Mesendoderm (in vitro differentiated cells): ENCODE results near the gene GRPEL2. TPM values are rescaled to one million over a fixed set of nuclear protein-coding genes. Genes with fewer than 3 reads are reported as not detected.

Experiments
- DNase-seq: peaks from one replicate; pipeline ENCODE4 v3.0.0; 2013
- H2AK5ac ChIP-seq: 2 replicates; pipeline ENCODE4 v1.6.1; 2013; ENCODE audit warnings: low read length, inconsistent platforms
- H2BK120ac ChIP-seq: 2 replicates; pipeline ENCODE4 v1.6.1; 2013; ENCODE audit warnings: low read depth, mild to moderate bottlenecking, low read length, moderate library complexity, mixed read lengths
- H2BK15ac ChIP-seq: replicated peaks from 2 replicates; pipeline ENCODE4 v1.6.1; 2013; ENCODE audit warnings: low read depth, mild to moderate bottlenecking, moderate library complexity
- H2BK5ac ChIP-seq: 2 replicates; pipeline ENCODE4 v1.6.1; 2013; ENCODE audit warnings: low read length, inconsistent platforms
- H3K18ac ChIP-seq: 2 replicates; pipeline ENCODE4 v1.6.1; 2013; ENCODE audit warnings: mild to moderate bottlenecking, low read length, mixed read lengths
- H3K23ac ChIP-seq: one replicate; pipeline ENCODE4 v1.6.1; 2013; ENCODE audit warnings: low read length
- H3K27ac ChIP-seq: 2 replicates; pipeline ENCODE4 v1.5.1; 2013; ENCODE audit warnings: low read depth, mild to moderate bottlenecking, inconsistent platforms, low read length, moderate library complexity
- H3K27me3 ChIP-seq: 2 replicates; pipeline ENCODE4 v1.6.1; 2013; ENCODE audit warnings: low read length, control low read depth, mild to moderate bottlenecking, inconsistent platforms; ENCODE audit not compliant: insufficient read depth, poor library complexity
- H3K36me3 ChIP-seq: 2 replicates; pipeline ENCODE4 v1.6.1; 2013; ENCODE audit warnings: low read length, inconsistent platforms; ENCODE audit not compliant: control insufficient read depth, insufficient read depth
- H3K4ac ChIP-seq: one replicate; pipeline ENCODE4 v1.6.1; 2013; ENCODE audit warnings: low read depth, mild to moderate bottlenecking, low read length, moderate library complexity
- H3K4me1 ChIP-seq: 2 replicates; pipeline ENCODE4 v1.6.1; 2013; ENCODE audit warnings: low read depth, low read length, inconsistent platforms; ENCODE audit not compliant: control insufficient read depth
- H3K4me2 ChIP-seq: 2 replicates; pipeline ENCODE4 v1.6.1; 2013; ENCODE audit warnings: low read length
- H3K4me3 ChIP-seq: 2 replicates; pipeline ENCODE4 v1.5.1; 2013; ENCODE audit warnings: mild to moderate bottlenecking, low read length
- H3K56ac ChIP-seq: one replicate; pipeline ENCODE4 v1.6.1; 2013; ENCODE audit warnings: low read length
- H3K79me1 ChIP-seq: 2 replicates; pipeline ENCODE4 v1.6.1; 2013; ENCODE audit warnings: low read length, inconsistent platforms
- H3K79me2 ChIP-seq: 2 replicates; pipeline ENCODE4 v1.6.1; 2013; ENCODE audit warnings: mild to moderate bottlenecking, low read length; ENCODE audit not compliant: control insufficient read depth, insufficient read depth
- H3K9ac ChIP-seq: 2 replicates; pipeline ENCODE4 v1.6.1; 2013; ENCODE audit warnings: low read length, inconsistent platforms
- H4K5ac ChIP-seq: one replicate; pipeline ENCODE4 v1.6.1; 2013; ENCODE audit warnings: low read length
- H4K8ac ChIP-seq: one replicate; pipeline ENCODE4 v1.6.1; 2013; ENCODE audit warnings: low read depth, mild to moderate bottlenecking, control low read depth, low read length, moderate library complexity
- WGBS: extraction: QIAGEN DNeasy Blood & Tissue Kit; methylation state at CpG from one replicate; pipeline ENCODE4 v1.1.7; 2013; ENCODE audit warnings: low lambda C conversion rate, missing lambda C conversion rate; ENCODE audit not compliant: insufficient coverage; ENCODE audit errors: extremely low coverage; 5-methylcytosine and 5-hydroxymethylcytosine counted together
- polyA plus RNA-seq, 2 experiments: library from polyadenylated mRNA; stranded (reverse); fragments of 200-250 nt; gene quantifications; one replicate each; pipeline ENCODE4 v1.2.3, GENCODE V29; 2013

GRPEL2 gene, protein sequence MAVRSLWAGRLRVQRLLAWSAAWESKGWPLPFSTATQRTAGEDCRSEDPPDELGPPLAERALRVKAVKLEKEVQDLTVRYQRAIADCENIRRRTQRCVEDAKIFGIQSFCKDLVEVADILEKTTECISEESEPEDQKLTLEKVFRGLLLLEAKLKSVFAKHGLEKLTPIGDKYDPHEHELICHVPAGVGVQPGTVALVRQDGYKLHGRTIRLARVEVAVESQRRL
- 23.5 TPM for polyA plus RNA-seq (2013, experiment 1 of 2)
- 22.5 TPM for polyA plus RNA-seq (2013, experiment 2 of 2)

DNA sequence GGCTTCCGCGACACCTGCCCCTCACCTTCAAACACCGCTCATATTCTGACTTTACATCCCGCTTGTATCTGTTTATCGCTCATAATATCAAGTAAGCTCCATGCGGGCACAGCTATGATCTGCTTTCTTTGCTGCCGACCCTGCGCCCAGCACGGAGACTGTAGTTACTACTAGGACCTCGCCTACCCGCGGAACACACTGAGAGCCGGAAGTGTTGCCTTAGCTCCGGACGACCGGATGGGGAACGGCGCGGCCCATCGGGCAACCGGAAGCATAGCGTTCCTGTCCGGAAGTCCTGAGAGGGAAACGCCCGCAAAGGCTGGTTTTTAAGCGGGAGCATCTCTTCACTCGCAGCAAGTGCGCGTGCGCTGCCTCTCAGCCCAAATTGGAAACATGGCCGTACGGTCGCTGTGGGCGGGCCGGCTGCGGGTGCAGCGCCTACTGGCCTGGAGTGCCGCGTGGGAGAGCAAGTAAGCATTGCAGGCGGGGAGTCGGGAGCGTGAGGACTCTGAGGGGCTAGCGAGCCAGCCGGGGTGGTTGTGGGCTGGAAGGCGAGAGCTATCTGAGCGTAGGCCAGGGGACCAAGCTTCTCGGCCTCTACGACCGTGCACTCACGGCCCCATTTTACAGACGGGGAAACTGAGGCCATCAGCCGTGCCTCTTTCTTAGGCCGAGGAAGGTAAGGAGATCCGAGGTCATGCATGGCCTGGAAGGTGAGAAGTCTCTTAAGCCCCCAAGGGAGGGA, at the start of gene GRPEL2:
GRPEL2 (plus strand) TSS at position 353 of the 745 bp plus-strand sequence; CDS start at position 394, 41 bp downstream.
- peak within 1 kb of the TSS; percentile 48 for H3K4ac ChIP-seq
- H2BK15ac ChIP-seq = no peak within 1 kb of the TSS
- H3K4me2 ChIP-seq = peak within 1 kb of the TSS; percentile 91
- H4K8ac ChIP-seq = peak within 1 kb of the TSS; percentile 67
- H3K27me3 ChIP-seq = no peaks in the 10 kb centered on the region
- peak within 1 kb of the TSS; percentile 75 for H3K23ac ChIP-seq
- H3K18ac ChIP-seq = peak within 1 kb of the TSS; percentile 62
- peak within 1 kb of the TSS; percentile 99 for H2AK5ac ChIP-seq
- peaks cover 15% of the 10 kb centered on the region for H3K79me1 ChIP-seq
- peaks cover 18% of the 10 kb centered on the region for H3K79me2 ChIP-seq
- H3K9ac ChIP-seq = peak within 1 kb of the TSS; percentile 97
- peak within 1 kb of the TSS; percentile 80 for H3K4me3 ChIP-seq
- H3K36me3 ChIP-seq = peaks cover 3% of the 10 kb centered on the region
- peak within 1 kb of the TSS; percentile 90 for H4K5ac ChIP-seq
- H3K4me1 ChIP-seq = peaks cover 1% of the 10 kb centered on the region
- H2BK5ac ChIP-seq = peak within 1 kb of the TSS; percentile 36
- no peak within 1 kb of the TSS for H2BK120ac ChIP-seq
- WGBS = no CpG with 5 or more reads among the region's 54 CpGs
- H3K27ac ChIP-seq = no peak within 1 kb of the TSS
- DNase-seq = peak; percentile 99
- H3K56ac ChIP-seq = peak within 1 kb of the TSS; percentile 95

DNA sequence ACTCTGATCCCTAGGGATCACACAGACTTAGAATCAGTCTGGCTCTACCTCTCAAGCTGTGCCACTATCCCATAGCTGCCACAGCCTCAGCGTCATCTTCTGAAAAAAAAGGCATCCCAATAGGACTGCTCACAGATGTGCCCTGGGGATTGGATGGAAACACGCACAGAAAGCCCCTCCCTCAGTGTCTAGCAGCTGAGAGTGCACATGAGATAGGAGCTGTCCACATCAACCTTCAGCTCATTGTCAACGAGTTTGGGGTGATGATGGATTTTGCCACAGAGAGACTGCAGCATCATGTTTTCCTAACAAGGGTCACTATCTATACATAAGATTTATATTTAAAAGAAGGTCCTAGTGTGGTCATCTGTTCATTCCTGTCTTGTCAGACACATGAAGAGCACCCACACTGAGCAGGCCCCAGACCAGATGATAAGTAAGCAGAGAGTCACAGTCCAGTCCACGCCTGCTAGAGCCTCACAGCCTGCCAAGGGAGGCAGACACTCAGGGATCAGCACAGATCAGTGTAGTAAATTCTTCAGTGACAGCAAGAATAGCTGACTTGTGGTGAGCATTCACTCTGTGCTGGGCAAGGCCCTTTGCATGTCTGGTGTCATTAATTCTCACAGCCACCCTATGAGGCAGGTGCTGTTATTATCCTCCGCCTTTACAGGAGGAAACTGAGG, 47.8 kb upstream of the GRPEL2 start:
- no peak for DNase-seq
- Histone ChIP-seq H3K4me3 (no peak overlapping the region), H3K23ac (no peak overlapping the region), H2AK5ac (no peak overlapping the region), H3K79me1 (no peaks in the 10 kb centered on the region), H2BK120ac (no peak overlapping the region), H3K9ac (no peak overlapping the region), H3K18ac (no peak overlapping the region), H3K4me2 (no peak overlapping the region), H3K27me3 (no peaks in the 10 kb centered on the region), H3K36me3 (no peaks in the 10 kb centered on the region), H3K4me1 (no peaks in the 10 kb centered on the region), H3K56ac (no peak overlapping the region), H2BK5ac (no peak overlapping the region), H4K8ac (no peak overlapping the region), H3K27ac (no peak overlapping the region), H3K4ac (no peak overlapping the region), H4K5ac (no peak overlapping the region), H3K79me2 (no peaks in the 10 kb centered on the region), H2BK15ac (no peak overlapping the region)
- no CpG with 5 or more reads among the region's 5 CpGs for WGBS

DNA sequence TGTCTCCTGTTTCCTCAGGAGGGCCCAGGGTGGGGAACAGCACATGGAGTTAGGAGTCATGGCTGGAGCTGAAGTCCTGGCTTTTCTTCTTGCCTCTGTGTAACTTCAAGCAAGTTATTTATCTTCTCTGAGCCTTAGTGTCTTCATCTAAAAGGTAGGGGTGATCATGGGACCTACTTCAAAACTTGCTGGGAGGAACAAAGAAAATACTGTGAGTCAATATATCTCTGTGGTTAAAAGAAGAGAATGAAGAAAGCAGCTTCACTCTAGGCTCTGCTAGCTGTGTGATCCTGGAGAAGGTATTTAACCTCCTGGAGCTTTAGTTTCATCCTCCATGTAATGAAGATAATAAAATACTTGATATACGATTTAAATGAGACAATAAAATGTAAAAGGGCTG, 47.1 kb upstream of the GRPEL2 start:
- Histone ChIP-seq H3K27ac (no peak overlapping the region), H3K79me1 (no peaks in the 10 kb centered on the region), H3K36me3 (no peaks in the 10 kb centered on the region), H2AK5ac (no peak overlapping the region), H2BK120ac (no peak overlapping the region), H3K18ac (no peak overlapping the region), H4K5ac (no peak overlapping the region), H3K4me3 (no peak overlapping the region), H3K4ac (no peak overlapping the region), H3K4me2 (no peak overlapping the region), H3K23ac (no peak overlapping the region), H3K79me2 (no peaks in the 10 kb centered on the region), H3K4me1 (no peaks in the 10 kb centered on the region), H2BK15ac (no peak overlapping the region), H3K56ac (no peak overlapping the region), H4K8ac (no peak overlapping the region), H3K9ac (no peak overlapping the region), H2BK5ac (no peak overlapping the region), H3K27me3 (no peaks in the 10 kb centered on the region)
- no peak for DNase-seq
- no CpG with 5 or more reads among the region's 1 CpG for whole genome bisulfite sequencing

DNA sequence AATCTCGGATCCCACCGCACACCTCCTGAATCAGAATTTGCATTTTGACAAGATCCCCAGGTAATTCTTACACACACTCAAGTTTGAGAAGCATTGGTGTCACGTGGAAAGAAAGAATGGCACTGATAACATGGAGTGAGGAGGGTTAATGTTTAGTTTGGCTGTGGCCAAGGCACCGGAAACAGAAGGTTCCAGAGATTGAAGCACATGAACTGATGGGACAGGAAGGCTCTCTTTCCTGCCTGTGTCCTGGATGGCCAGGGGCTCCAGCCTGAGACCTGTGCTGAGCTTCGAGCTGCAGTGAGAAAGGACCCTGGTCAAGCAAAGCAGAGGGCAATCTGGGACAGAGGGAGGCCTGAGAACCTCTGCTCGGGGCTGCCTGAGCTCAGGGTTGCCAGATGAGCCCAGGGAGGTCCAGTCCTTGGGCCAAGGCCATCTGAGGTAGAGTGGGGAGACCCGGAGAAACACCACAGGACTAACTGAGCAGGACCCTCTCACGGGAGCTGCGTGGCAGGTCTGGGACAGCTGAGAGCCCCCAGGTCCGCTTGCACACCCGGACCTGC, 46.4 kb upstream of the GRPEL2 start:
- WGBS = no CpG with 5 or more reads among the region's 11 CpGs
- H2BK5ac ChIP-seq = no peak overlapping the region
- H3K36me3 ChIP-seq = no peaks in the 10 kb centered on the region
- H3K79me2 ChIP-seq = no peaks in the 10 kb centered on the region
- no peaks in the 10 kb centered on the region for H3K27me3 ChIP-seq
- no peak overlapping the region for H2BK15ac ChIP-seq
- H3K4ac ChIP-seq = no peak overlapping the region
- DNase-seq = no peak
- no peak overlapping the region for H3K4me3 ChIP-seq
- H2AK5ac ChIP-seq = no peak overlapping the region
- no peaks in the 10 kb centered on the region for H3K4me1 ChIP-seq
- no peak overlapping the region for H3K18ac ChIP-seq
- no peak overlapping the region for H4K5ac ChIP-seq
- H3K56ac ChIP-seq = no peak overlapping the region
- H3K9ac ChIP-seq = no peak overlapping the region
- H3K23ac ChIP-seq = no peak overlapping the region
- H4K8ac ChIP-seq = no peak overlapping the region
- no peak overlapping the region for H3K27ac ChIP-seq
- H2BK120ac ChIP-seq = no peak overlapping the region
- no peak overlapping the region for H3K4me2 ChIP-seq
- H3K79me1 ChIP-seq = no peaks in the 10 kb centered on the region

DNA sequence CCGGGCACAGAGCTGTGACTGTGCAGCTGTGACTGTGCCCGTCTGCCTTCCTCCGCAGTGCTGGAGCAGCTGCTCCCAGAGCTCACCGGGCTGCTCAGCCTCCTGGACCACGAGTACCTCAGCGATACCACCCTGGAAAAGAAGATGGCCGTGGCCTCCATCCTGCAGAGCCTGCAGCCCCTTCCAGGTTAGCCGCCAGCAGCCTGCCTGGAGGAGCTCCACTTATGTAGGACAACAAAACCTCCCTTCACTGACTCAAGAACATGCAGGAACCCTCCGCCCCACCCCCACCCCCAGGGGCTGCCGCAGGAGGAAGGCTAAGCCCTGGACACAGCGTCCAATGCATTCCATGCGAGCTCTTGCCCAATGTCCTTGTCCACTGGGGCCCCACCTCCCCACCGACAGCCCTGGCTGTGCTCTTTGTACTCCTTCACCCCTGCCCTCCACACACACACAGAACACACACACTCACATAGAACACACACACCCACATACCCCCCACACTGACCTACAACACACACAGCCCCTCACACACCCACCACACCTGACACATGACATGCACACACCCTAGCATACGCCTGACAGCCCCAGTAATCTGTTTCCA, 45.7 kb upstream of the GRPEL2 start:
- Histone ChIP-seq H3K27me3 (no peaks in the 10 kb centered on the region), H3K4me3 (no peak overlapping the region), H3K9ac (no peak overlapping the region), H3K4ac (no peak overlapping the region), H3K23ac (no peak overlapping the region), H3K36me3 (no peaks in the 10 kb centered on the region), H2BK15ac (no peak overlapping the region), H2AK5ac (no peak overlapping the region), H2BK5ac (no peak overlapping the region), H3K4me2 (no peak overlapping the region), H4K5ac (no peak overlapping the region), H3K18ac (no peak overlapping the region), H3K4me1 (no peaks in the 10 kb centered on the region), H2BK120ac (no peak overlapping the region), H3K56ac (no peak overlapping the region), H4K8ac (no peak overlapping the region), H3K79me1 (no peaks in the 10 kb centered on the region), H3K79me2 (no peaks in the 10 kb centered on the region), H3K27ac (no peak overlapping the region)
- DNase-seq = no peak
- WGBS = no CpG with 5 or more reads among the region's 14 CpGs
